ENCODE results near the gene HBS1L.

Gene HBS1L

DNA sequence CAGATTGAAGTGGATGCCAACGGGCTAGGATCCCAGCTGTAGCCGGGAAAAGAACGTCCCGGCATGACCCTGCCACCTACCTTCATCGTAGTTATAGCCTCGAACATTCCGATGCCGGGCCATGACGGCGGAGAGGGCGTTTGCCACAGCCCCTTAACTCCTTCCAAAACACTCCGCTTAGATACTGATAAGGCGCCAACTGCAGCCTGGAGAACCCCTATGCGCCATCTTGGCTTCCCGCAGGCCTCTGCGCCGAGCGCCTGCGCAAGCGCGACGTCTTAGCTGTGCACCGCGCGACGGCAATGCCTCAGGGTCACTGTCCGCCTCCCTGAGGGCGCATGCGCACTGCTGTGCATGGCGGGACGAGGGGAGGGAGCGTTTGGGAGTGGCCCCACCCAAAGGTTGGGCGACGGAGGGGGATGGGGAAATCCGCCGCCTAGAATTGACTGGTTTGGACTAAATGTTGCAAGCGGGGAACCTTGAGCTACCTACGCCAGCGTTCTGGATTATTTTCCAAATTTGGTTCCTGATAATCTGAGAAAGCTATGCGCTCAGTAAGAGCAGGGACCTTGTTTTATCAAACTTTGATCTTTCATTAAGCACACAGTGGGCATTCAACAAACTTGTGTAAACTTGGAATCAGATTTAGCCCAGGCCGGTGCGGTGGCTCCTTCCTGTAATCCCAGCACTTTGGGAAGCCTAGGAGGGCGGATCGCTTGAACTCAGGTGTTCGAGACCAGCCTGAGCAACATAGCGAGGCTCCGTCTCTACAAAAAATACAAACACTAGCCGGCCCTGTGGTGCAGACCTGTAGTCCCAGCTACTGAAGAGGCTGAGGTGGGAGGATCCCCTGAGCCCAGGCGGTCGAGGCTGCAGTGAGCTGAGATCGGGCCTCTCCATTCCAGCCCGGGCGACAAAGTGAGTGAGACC lies at the start of gene HBS1L:
HBS1L (minus strand) TSS at position 254 of the 930 bp plus-strand sequence; CDS start at position 123, 131 bp downstream.
- no CpG with 5 or more reads among the region's 53 CpGs for WGBS (ENCODE audit: insufficient coverage, insufficient read length)
- no peaks in the 10 kb centered on the region; the same call in 1 of the 2 replicates for H3K36me3 ChIP-seq (ENCODE audit: control insufficient read depth, insufficient read depth, low read length)
- H3K27ac ChIP-seq (ENCODE audit: low read length): no peak within 1 kb of the TSS
- H3K9me3 ChIP-seq (ENCODE audit: control insufficient read depth, insufficient read depth, low read length): no peaks in the 10 kb centered on the region
- no peaks in the 10 kb centered on the region for H3K4me1 ChIP-seq (ENCODE audit: control insufficient read depth, insufficient read depth, low read length)
- peak; percentile 97 for DNase-seq (ENCODE audit: low read depth, low spot score)
- H3K27me3 ChIP-seq (ENCODE audit: control insufficient read depth, insufficient read depth, low read length): no peaks in the 10 kb centered on the region
- peak within 1 kb of the TSS; percentile 94 for H3K4me3 ChIP-seq (ENCODE audit: low read length)

- no CpG with 5 or more reads among the region's 4 CpGs for WGBS (ENCODE audit: insufficient coverage, insufficient read length)
- DNase-seq (ENCODE audit: low read depth, low spot score): no peak
- no peaks in the 10 kb centered on the region for H3K9me3 ChIP-seq (ENCODE audit: control insufficient read depth, insufficient read depth, low read length)
These were observed 49.6 kb upstream of the HBS1L start for GRCh38 chr6:135104199-135104598.

GRCh38 chr6:135102191-135102590 lies 47.6 kb upstream of the HBS1L start:
- H3K9me3 ChIP-seq (ENCODE audit: control insufficient read depth, insufficient read depth, low read length): no peaks in the 10 kb centered on the region
- no peak overlapping the region for H3K4me3 ChIP-seq (ENCODE audit: low read length)
- H3K4me1 ChIP-seq (ENCODE audit: control insufficient read depth, insufficient read depth, low read length): no peaks in the 10 kb centered on the region
- no peak overlapping the region for H3K27ac ChIP-seq (ENCODE audit: low read length)
- no peaks in the 10 kb centered on the region for H3K36me3 ChIP-seq (ENCODE audit: control insufficient read depth, insufficient read depth, low read length)
- no peaks in the 10 kb centered on the region for H3K27me3 ChIP-seq (ENCODE audit: control insufficient read depth, insufficient read depth, low read length)
- no peak for DNase-seq (ENCODE audit: low read depth, low spot score)

More at GRCh38 chr6:135104199-135104598, 49.6 kb upstream of the HBS1L start:
- no peaks in the 10 kb centered on the region for H3K4me1 ChIP-seq (ENCODE audit: control insufficient read depth, insufficient read depth, low read length)
- no peak overlapping the region for H3K27ac ChIP-seq (ENCODE audit: low read length)
- H3K27me3 ChIP-seq (ENCODE audit: control insufficient read depth, insufficient read depth, low read length): no peaks in the 10 kb centered on the region
- H3K4me3 ChIP-seq (ENCODE audit: low read length): no peak overlapping the region
- H3K36me3 ChIP-seq (ENCODE audit: control insufficient read depth, insufficient read depth, low read length): no peaks in the 10 kb centered on the region

- no peaks in the 10 kb centered on the region for H3K4me1 ChIP-seq (ENCODE audit: control insufficient read depth, insufficient read depth, low read length)
- H3K36me3 ChIP-seq (ENCODE audit: control insufficient read depth, insufficient read depth, low read length): no peaks in the 10 kb centered on the region
- no peak for DNase-seq (ENCODE audit: low read depth, low spot score)
- H3K27ac ChIP-seq (ENCODE audit: low read length): no peak overlapping the region
- H3K27me3 ChIP-seq (ENCODE audit: control insufficient read depth, insufficient read depth, low read length): no peaks in the 10 kb centered on the region
- H3K9me3 ChIP-seq (ENCODE audit: control insufficient read depth, insufficient read depth, low read length): no peaks in the 10 kb centered on the region
- no CpG with 5 or more reads among the region's 5 CpGs for WGBS (ENCODE audit: insufficient coverage, insufficient read length)
- no peak overlapping the region for H3K4me3 ChIP-seq (ENCODE audit: low read length)
These were observed 42.5 kb upstream of the HBS1L start for GRCh38 chr6:135097172-135097571.

DNA sequence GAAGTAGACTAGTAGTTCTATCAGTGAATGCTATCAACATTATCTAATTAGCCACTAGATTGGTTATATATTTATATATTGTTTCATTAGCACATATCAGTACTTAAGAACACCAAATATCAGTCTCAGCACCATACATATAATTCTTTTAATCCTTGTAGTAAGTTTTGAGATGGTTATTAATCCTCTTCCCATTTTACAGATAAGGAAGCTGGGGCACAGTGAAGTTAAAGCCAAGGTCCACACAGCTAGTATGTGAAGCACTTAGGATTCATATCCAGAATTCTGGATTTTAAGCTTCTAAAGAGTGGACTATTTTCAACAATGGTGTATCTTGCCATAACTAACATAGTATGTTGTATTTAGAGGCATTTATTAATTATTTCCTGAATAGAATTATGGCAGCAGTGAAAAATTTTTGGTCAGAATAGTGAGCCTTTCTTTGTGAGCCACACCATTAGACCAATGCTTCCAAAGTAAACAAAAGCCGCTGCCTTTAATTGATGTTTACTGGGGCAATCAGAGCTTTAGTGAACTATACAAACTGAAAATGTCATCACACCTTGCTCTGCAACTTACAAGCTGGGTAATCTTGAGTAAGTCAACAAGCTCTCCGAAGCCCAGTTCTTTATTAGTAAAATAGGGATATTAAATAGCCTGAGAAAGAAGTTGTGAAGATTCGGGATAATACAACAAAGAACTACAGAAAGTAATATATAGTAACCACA lies 41.9 kb upstream of the HBS1L start:
- Histone ChIP-seq H3K4me1 (ENCODE audit: control insufficient read depth, insufficient read depth, low read length) (no peaks in the 10 kb centered on the region; the same call in 1 of the 2 replicates), H3K27me3 (ENCODE audit: control insufficient read depth, insufficient read depth, low read length) (no peaks in the 10 kb centered on the region), H3K4me3 (ENCODE audit: low read length) (no peak overlapping the region), H3K9me3 (ENCODE audit: control insufficient read depth, insufficient read depth, low read length) (no peaks in the 10 kb centered on the region), H3K27ac (ENCODE audit: low read length) (no peak overlapping the region), H3K36me3 (ENCODE audit: control insufficient read depth, insufficient read depth, low read length) (no peaks in the 10 kb centered on the region)
- no peak for DNase-seq (ENCODE audit: low read depth, low spot score)
- no CpG with 5 or more reads among the region's 3 CpGs for WGBS (ENCODE audit: insufficient coverage, insufficient read length)

DNA sequence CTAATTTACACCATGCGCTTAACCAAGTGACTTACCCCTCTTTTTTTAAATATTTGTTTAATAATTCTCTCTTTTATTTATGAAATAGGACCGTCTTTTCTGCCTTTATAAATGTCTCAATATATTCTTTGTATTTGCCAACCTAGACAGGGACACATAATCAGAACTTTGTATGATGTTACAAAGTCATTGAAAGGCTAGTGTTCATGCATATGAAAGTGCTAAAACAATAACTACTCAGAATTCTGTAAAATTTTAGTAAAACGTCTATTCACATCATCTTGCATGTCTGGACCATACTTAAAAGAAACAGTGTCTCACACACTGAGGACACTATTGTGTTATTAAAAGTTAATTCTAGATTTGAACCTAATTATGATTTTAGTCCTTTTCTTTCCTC lies 41.1 kb upstream of the HBS1L start:
- no peak overlapping the region for H3K4me3 ChIP-seq (ENCODE audit: low read length)
- H3K4me1 ChIP-seq (ENCODE audit: control insufficient read depth, insufficient read depth, low read length): no peaks in the 10 kb centered on the region; the same call in 1 of the 2 replicates
- no peaks in the 10 kb centered on the region for H3K27me3 ChIP-seq (ENCODE audit: control insufficient read depth, insufficient read depth, low read length)
- DNase-seq (ENCODE audit: low read depth, low spot score): no peak
- H3K27ac ChIP-seq (ENCODE audit: low read length): no peak overlapping the region
- WGBS (ENCODE audit: insufficient coverage, insufficient read length): no CpG with 5 or more reads among the region's 3 CpGs
- no peaks in the 10 kb centered on the region for H3K36me3 ChIP-seq (ENCODE audit: control insufficient read depth, insufficient read depth, low read length)
- no peaks in the 10 kb centered on the region for H3K9me3 ChIP-seq (ENCODE audit: control insufficient read depth, insufficient read depth, low read length)

DNA sequence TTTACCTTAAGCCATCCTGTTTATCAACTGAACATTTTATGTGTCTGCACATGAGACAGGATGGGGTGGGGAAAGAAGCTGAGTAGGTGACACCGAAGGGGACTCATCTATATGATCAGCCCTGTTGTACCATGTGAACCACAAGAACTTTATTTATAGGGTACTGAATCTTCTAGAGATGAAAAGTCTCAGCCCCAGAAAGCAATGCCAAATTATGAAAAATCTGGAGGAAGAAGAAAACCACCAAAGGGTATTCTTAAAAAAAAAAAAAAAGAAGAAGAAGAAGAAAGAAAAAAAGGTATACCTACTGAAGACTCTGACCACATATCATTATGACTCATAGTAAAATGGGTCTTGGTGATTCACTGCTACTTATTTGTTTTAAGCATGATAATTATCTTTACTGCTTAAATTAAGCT lies 39.8 kb upstream of the HBS1L start:
- DNase-seq (ENCODE audit: low read depth, low spot score): no peak
- Histone ChIP-seq H3K9me3 (ENCODE audit: control insufficient read depth, insufficient read depth, low read length) (no peaks in the 10 kb centered on the region), H3K4me1 (ENCODE audit: control insufficient read depth, insufficient read depth, low read length) (no peaks in the 10 kb centered on the region; the same call in 1 of the 2 replicates), H3K4me3 (ENCODE audit: low read length) (no peak overlapping the region), H3K36me3 (ENCODE audit: control insufficient read depth, insufficient read depth, low read length) (no peaks in the 10 kb centered on the region), H3K27me3 (ENCODE audit: control insufficient read depth, insufficient read depth, low read length) (no peaks in the 10 kb centered on the region), H3K27ac (ENCODE audit: low read length) (no peak overlapping the region)
- no CpG with 5 or more reads among the region's 1 CpG for WGBS (ENCODE audit: insufficient coverage, insufficient read length)

DNA sequence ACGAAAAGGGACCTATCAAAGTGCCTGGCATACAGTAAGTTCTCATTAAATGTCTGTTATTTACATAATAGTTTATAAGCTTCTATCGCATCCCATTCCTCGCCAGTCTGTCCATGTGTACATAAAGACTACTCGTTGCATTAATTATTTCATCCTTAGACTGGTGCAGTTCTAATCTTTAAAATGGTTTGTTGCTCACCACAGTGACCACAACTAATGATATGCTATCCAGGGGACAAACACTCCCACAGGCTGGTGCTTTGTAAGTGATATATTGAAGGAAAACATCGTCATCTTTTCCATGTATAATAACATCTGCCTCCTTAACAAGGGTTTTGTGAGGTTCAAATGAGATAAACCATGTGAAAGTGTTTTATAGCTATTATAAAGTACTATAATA lies 39.0 kb upstream of the HBS1L start:
- Histone ChIP-seq H3K4me1 (ENCODE audit: control insufficient read depth, insufficient read depth, low read length) (no peaks in the 10 kb centered on the region; the same call in 1 of the 2 replicates), H3K27ac (ENCODE audit: low read length) (no peak overlapping the region), H3K4me3 (ENCODE audit: low read length) (no peak overlapping the region), H3K9me3 (ENCODE audit: control insufficient read depth, insufficient read depth, low read length) (no peaks in the 10 kb centered on the region), H3K27me3 (ENCODE audit: control insufficient read depth, insufficient read depth, low read length) (no peaks in the 10 kb centered on the region), H3K36me3 (ENCODE audit: control insufficient read depth, insufficient read depth, low read length) (no peaks in the 10 kb centered on the region)
- no peak for DNase-seq (ENCODE audit: low read depth, low spot score)
- WGBS (ENCODE audit: insufficient coverage, insufficient read length): no CpG with 5 or more reads among the region's 5 CpGs

- Histone ChIP-seq H3K36me3 (ENCODE audit: control insufficient read depth, insufficient read depth, low read length) (no peaks in the 10 kb centered on the region), H3K4me3 (ENCODE audit: low read length) (no peak overlapping the region), H3K4me1 (ENCODE audit: control insufficient read depth, insufficient read depth, low read length) (no peaks in the 10 kb centered on the region; the same call in 1 of the 2 replicates), H3K27ac (ENCODE audit: low read length) (no peak overlapping the region), H3K27me3 (ENCODE audit: control insufficient read depth, insufficient read depth, low read length) (no peaks in the 10 kb centered on the region), H3K9me3 (ENCODE audit: control insufficient read depth, insufficient read depth, low read length) (no peaks in the 10 kb centered on the region)
- WGBS (ENCODE audit: insufficient coverage, insufficient read length): no CpG with 5 or more reads among the region's 3 CpGs
- no peak for DNase-seq (ENCODE audit: low read depth, low spot score)
These were observed 38.1 kb upstream of the HBS1L start for GRCh38 chr6:135092724-135093123.

GRCh38 chr6:135090819-135091218 lies 36.2 kb upstream of the HBS1L start:
- Histone ChIP-seq H3K4me3 (ENCODE audit: low read length) (no peak overlapping the region), H3K9me3 (ENCODE audit: control insufficient read depth, insufficient read depth, low read length) (no peaks in the 10 kb centered on the region), H3K36me3 (ENCODE audit: control insufficient read depth, insufficient read depth, low read length) (no peaks in the 10 kb centered on the region), H3K27me3 (ENCODE audit: control insufficient read depth, insufficient read depth, low read length) (no peaks in the 10 kb centered on the region), H3K27ac (ENCODE audit: low read length) (no peak overlapping the region), H3K4me1 (ENCODE audit: control insufficient read depth, insufficient read depth, low read length) (no peaks in the 10 kb centered on the region; the same call in 1 of the 2 replicates)
- DNase-seq (ENCODE audit: low read depth, low spot score): no peak
- no CpG with 5 or more reads among the region's 2 CpGs for WGBS (ENCODE audit: insufficient coverage, insufficient read length)

Measured in iPS DF 6.9 (cell line).